T-cell (primary cell): ENCODE results near the gene TAF4. TPM values are rescaled to one million over a fixed set of nuclear protein-coding genes. Genes with fewer than 3 reads are reported as not detected.
"Not testable (repeated sequence)": the region's sequence is repeated elsewhere in the genome, so short reads cannot be mapped to it uniquely, and the experiment has no call there.

Source experiments
- ATAC-seq, 4 experiments: fragments of 200-7000 bp in 3 of 4; fragments of 150-1000 bp in 1 of 4; cut with Tn5 transposase; replicated peaks in 1 of 4; 1 replicate in 3 of 4; 2 replicates in 1 of 4; pipeline ENCODE4 v1.10.0; 2021; ENCODE audit warnings: moderate library complexity in 3 of 4, mild to moderate bottlenecking in 2 of 4, moderate number of reproducible peaks in 1 of 4
- CTCF ChIA-PET, 2 donors: fragments of 300-600 bp; sonication (Branson Sonifier 250); formaldehyde crosslinking; loops; one replicate each; lab custom pipeline; 2022; ENCODE audit warnings: antibody characterized with exemption in 2 of 2; lab: Charles Lee
- POLR2A ChIA-PET, 2 donors: fragments of 300-600 bp; sonication (Branson Sonifier 250); formaldehyde crosslinking; loops; one replicate each; lab custom pipeline; 2022; ENCODE audit warnings: antibody characterized with exemption in 2 of 2; lab: Charles Lee
- DNase-seq, 35 experiments: peaks; one replicate each; pipeline versions ENCODE4 v3.0.0 to v3.0.0-alpha.2; 2013 to 2023
- H3K27ac ChIP-seq: one replicate; pipeline ENCODE4 v1.5.1; 2013; ENCODE audit warnings: low read length
- H3K27me3 ChIP-seq, 2 experiments: replicated peaks in 1 of 2; 1 replicate in 1 of 2; 2 replicates in 1 of 2; pipeline versions ENCODE4 v1.6.1 to v1.7.0; 2013; ENCODE audit warnings: low read length in 1 of 2, mixed read lengths in 1 of 2; ENCODE audit not compliant: control insufficient read depth in 2 of 2, insufficient read depth in 2 of 2; ENCODE audit errors: extremely low read depth in 1 of 2
- H3K36me3 ChIP-seq, 2 donors: 1 replicate in 1 of 2; 2 replicates in 1 of 2; pipeline versions ENCODE4 v1.6.1 to v1.7.0; 2013; ENCODE audit warnings: low read length in 1 of 2; ENCODE audit not compliant: control insufficient read depth in 2 of 2, insufficient read depth in 1 of 2; ENCODE audit errors: extremely low read depth in 1 of 2
- H3K4me1 ChIP-seq, 2 experiments: 1 replicate in 1 of 2; 2 replicates in 1 of 2; pipeline versions ENCODE4 v1.6.1 to v1.7.0; 2013; ENCODE audit warnings: low read length in 2 of 2, mixed read lengths in 1 of 2; ENCODE audit not compliant: insufficient read depth in 2 of 2, control insufficient read depth in 1 of 2; ENCODE audit errors: extremely low read depth in 1 of 2
- H3K4me3 ChIP-seq, 2 donors: 1 replicate in 1 of 2; 2 replicates in 1 of 2; pipeline versions ENCODE4 v1.5.1 to v1.7.0; 2013; ENCODE audit warnings: mild to moderate bottlenecking in 2 of 2, low read length in 1 of 2, moderate library complexity in 1 of 2; ENCODE audit not compliant: control insufficient read depth in 1 of 2; ENCODE audit errors: extremely low read depth in 1 of 2
- H3K9me3 ChIP-seq: 2 replicates; pipeline ENCODE4 v1.7.0; 2013
- H3K27ac Mint-ChIP-seq, 2 donors: one replicate each; pipeline ENCODE4 v1.8.0; 2020 to 2021; ENCODE audit warnings: mild to moderate bottlenecking in 2 of 2, mixed read lengths in 2 of 2
- H3K27me3 Mint-ChIP-seq, 2 donors: one replicate each; pipeline ENCODE4 v1.8.0; 2021 to 2022; ENCODE audit warnings: mixed read lengths in 2 of 2
- H3K36me3 Mint-ChIP-seq: one replicate; pipeline ENCODE4 v1.8.0; 2021; ENCODE audit warnings: mixed read lengths
- H3K4me1 Mint-ChIP-seq, 3 donors: one replicate each; pipeline ENCODE4 v1.8.0; 2020 to 2022; ENCODE audit warnings: mixed read lengths in 3 of 3, mild to moderate bottlenecking in 1 of 3
- H3K4me3 Mint-ChIP-seq, 3 donors: one replicate each; pipeline ENCODE4 v1.8.0; 2020 to 2022; ENCODE audit warnings: mild to moderate bottlenecking in 3 of 3, mixed read lengths in 3 of 3, moderate library complexity in 3 of 3
- H3K9me3 Mint-ChIP-seq, 3 donors: one replicate each; pipeline ENCODE4 v1.8.0; 2020 to 2022; ENCODE audit warnings: mixed read lengths in 3 of 3
- WGBS: methylation state at CpG from one replicate; pipeline ENCODE4 v1.1.5; 2013; ENCODE audit warnings: missing lambda C conversion rate; ENCODE audit not compliant: insufficient coverage; 5-methylcytosine and 5-hydroxymethylcytosine counted together
- total RNA-seq, 35 experiments: library from RNA in 6 of 35; stranded (reverse) in 6 of 35; fragments of 120-200 nt in 1 of 35; gene quantifications; one replicate each; pipeline versions ENCODE4 v1.2.1 to v1.2.4 and lab custom pipeline; 2013 to 2026

TAF4 gene
- total RNA-seq, 5 donors from 2014 or later (not counting 1 experiment from before 2014, with no cell fraction given) = 21.7 to 39.5 (median 35.2) TPM

DNA sequence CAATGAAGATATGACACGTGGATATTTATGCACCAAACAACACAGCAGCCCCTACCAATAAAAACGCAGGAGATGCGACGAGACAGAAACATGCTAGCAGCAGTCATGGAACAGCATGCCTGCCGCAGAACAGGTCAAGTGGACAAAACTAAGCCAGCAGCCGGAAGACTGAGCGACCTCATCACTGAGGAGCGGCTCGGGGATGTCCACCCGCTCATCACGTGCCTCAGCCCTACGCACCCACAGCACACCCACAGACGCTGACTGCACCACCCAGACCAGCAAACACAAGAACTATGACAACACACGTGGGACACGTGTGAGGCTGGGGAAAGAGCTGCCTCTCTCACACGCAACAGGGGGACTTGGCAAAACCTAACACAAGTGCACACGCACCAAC is 81.7 kb downstream of the TAF4 start:
- Mint-ChIP-seq H3K9me3 (peaks cover 0 to 3% (median 0%) of the 10 kb centered on the region in 3 donors), H3K27me3 (no peaks in the 10 kb centered on the region), H3K36me3 (peaks cover 51% of the 10 kb centered on the region), H3K4me1 (peaks cover 24 to 32% (median 26%) of the 10 kb centered on the region in 3 donors), H3K4me3 (no peak overlapping the region), H3K27ac (no peak overlapping the region)
- Histone ChIP-seq H3K9me3 (no peaks in the 10 kb centered on the region), H3K4me1 (peaks cover 0 to 44% of the 10 kb centered on the region in 2 experiments), H3K36me3 (peaks cover 19 to 29% of the 10 kb centered on the region in 2 donors), H3K27me3 (no peaks in the 10 kb centered on the region), H3K27ac (no peak overlapping the region), H3K4me3 (no peak overlapping the region)
- no peak for ATAC-seq
- POLR2A ChIA-PET = interaction anchor here in 1 of 2 donors (0.6 kb wide), 1 partner anchor 357 kb away, joined by 10 read pairs; no protein-coding TSS in a partner anchor
- CTCF ChIA-PET = no interaction called here
- 96% methylated on average over 13 of the region's 17 CpGs for WGBS
- DNase-seq = no peak

DNA sequence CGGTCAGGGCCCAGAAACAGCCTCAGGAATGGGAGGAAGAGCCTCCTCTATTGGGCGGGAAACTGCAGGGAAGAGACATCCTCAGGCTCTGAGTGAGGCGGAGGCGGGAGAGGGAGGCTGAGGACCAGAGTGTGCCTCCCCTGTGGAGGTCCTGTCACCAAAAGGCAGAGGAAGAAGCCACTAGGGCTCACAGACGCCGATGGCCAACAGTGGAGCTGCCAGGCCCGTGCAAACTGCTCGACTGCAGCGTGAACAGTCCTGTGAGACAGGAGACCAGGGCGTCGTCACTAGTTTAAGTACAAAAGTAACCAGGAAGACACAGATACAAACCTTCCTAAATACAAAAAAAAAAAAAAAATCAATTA is 82.7 kb downstream of the TAF4 start:
- ATAC-seq (no peak), DNase-seq (no peak)
- Mint-ChIP-seq H3K4me1 (peaks cover 24 to 32% (median 26%) of the 10 kb centered on the region in 3 donors), H3K9me3 (peaks cover 0 to 3% (median 0%) of the 10 kb centered on the region in 3 donors), H3K4me3 (no peak overlapping the region), H3K27me3 (no peaks in the 10 kb centered on the region), H3K27ac (no peak overlapping the region), H3K36me3 (peaks cover 46% of the 10 kb centered on the region)
- no peak overlapping the region for H3K4me3 ChIP-seq
- ChIA-PET POLR2A (no interaction called here), CTCF (no interaction called here)
- H3K27me3 ChIP-seq = no peaks in the 10 kb centered on the region
- peaks cover 17 to 21% of the 10 kb centered on the region in 2 donors for H3K36me3 ChIP-seq
- no peaks in the 10 kb centered on the region for H3K9me3 ChIP-seq
- H3K4me1 ChIP-seq = peaks cover 0 to 39% of the 10 kb centered on the region in 2 experiments
- 95% methylated on average over 8 of the region's 11 CpGs for WGBS
- H3K27ac ChIP-seq = no peak overlapping the region

DNA sequence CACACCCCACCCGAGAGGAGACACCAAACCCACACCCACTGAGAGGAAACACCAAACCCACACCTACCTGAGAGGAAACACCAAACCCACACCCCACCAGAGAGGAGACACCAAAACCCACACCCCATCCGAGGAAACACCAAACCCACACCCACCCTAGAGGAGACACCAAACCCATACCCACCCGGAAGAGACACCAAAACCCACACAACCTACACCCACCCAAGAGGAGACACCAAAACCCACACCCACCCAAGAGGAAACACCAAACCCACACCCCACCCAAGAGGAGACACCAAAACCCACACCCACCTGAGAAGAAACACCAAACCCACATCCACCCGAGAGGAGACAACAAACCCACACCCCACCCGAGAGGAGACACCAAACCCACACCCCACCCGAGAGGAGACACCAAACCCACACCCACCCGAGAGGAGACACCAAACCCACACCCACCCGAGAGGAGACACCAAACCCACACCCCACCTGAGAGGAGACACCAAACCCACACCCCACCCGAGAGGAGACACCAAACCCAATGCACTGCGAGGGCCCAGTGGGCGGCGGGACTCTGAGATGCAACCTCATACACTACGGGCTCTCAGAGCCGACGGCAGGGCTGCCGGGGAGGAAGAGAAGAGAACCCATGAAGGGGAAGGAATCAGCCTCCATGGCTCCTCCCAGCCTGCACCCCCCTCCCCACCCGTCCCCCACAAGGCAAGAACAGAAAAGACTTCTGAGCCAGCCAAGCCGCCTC is 83.3 kb downstream of the TAF4 start:
- no peak overlapping the region for H3K4me3 ChIP-seq
- H3K36me3 ChIP-seq = peaks cover 15 to 18% of the 10 kb centered on the region in 2 donors
- ChIA-PET POLR2A (no interaction called here), CTCF (no interaction called here)
- H3K27me3 ChIP-seq = no peaks in the 10 kb centered on the region
- Mint-ChIP-seq H3K36me3 (peaks cover 44% of the 10 kb centered on the region), H3K9me3 (peaks cover 0 to 3% (median 0%) of the 10 kb centered on the region in 3 donors), H3K4me3 (peak overlapping the region in 1 of 3 donors; percentile 12), H3K4me1 (peaks cover 22 to 32% (median 26%) of the 10 kb centered on the region in 3 donors), H3K27me3 (no peaks in the 10 kb centered on the region), H3K27ac (peak overlapping the region; percentile 48 to 65)
- no peaks in the 10 kb centered on the region for H3K9me3 ChIP-seq
- DNase-seq (peak in 4 of 35 experiments; percentile 8 to 41 (median 11)), ATAC-seq (peak in 1 of 4 experiments; percentile 36)
- peak overlapping the region; percentile 44 for H3K27ac ChIP-seq
- H3K4me1 ChIP-seq = peaks cover 0 to 39% of the 10 kb centered on the region in 2 experiments
- WGBS = 26% methylated on average over 5 of the region's 18 CpGs

DNA sequence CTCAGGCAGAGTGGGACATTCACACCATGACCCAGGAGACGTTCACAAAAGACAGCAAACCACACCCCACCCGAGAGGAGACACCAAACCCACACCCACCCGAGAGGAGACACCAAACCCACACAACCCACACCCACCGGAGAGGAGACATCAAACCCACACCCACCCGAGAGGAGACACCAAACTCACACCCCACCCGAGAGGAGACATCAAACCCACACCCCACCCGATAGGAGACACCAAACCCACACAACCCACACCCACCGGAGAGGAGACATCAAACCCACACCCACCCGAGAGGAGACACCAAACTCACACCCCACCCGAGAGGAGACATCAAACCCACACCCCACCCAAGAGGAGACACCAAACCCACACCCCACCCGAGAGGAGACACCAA is 84.0 kb downstream of the TAF4 start:
- WGBS = 55% methylated on average over 2 of the region's 11 CpGs

DNA sequence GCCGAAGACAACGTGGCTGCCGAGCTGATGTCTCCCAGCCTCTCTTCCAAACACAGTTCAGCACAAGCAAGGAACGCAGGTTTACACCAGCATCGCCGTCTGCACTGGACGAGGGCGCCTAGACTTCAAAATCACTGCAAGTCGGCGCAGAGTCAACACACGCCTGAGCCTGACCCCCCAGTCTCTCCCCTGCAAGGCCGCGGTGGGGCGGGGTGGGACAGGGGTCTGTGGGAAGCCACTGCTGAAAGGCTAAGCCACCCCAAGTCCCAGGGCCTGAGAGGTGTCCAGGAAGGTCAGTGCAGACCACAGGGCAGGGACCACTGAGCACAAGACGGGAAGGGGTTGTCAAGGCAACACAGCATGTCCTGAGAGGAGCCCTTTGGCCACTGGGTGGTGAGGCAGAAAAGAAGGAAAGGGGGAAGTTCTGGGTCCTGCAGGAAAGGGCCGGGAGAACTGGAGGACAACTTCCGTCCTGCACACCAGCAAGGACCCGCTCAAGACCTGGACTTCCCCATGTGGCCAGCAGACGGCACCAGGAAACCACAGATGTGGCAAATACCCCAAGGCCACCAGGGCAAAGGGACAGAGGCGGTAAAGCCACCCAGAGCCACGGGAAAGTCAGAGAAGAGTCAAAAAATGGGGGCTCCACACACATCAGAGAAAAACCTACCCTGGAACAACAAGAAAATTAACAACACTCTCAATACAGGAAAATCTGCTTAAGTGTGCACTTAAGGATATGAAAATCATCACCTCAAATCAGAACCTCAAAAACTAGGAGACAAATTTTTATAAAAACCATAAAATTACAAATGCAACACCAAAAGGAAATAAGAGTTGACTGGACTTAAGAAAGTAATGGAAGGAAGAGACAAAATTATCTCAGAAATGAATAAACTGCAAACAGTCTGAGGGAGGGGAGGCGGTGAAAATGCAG is 84.8 kb downstream of the TAF4 start:
- peaks cover 22 to 24% of the 10 kb centered on the region in 2 donors for H3K36me3 ChIP-seq
- H3K27ac ChIP-seq = no peak overlapping the region
- POLR2A ChIA-PET = no interaction called here
- Mint-ChIP-seq H3K4me3 (peak overlapping the region in 1 of 3 donors; percentile 24), H3K27ac (peak overlapping the region in 1 of 2 donors; percentile 12), H3K9me3 (peaks cover 0 to 3% (median 0%) of the 10 kb centered on the region in 3 donors), H3K27me3 (no peaks in the 10 kb centered on the region), H3K36me3 (peaks cover 41% of the 10 kb centered on the region), H3K4me1 (peaks cover 19 to 28% (median 26%) of the 10 kb centered on the region in 3 donors)
- no peaks in the 10 kb centered on the region for H3K9me3 ChIP-seq
- H3K4me3 ChIP-seq = no peak overlapping the region
- peaks cover 0 to 39% of the 10 kb centered on the region in 2 experiments for H3K4me1 ChIP-seq
- CTCF ChIA-PET = no interaction called here
- DNase-seq = peak in 3 of 35 experiments; percentile 7 to 22 (median 10)
- no peak for ATAC-seq
- no peaks in the 10 kb centered on the region for H3K27me3 ChIP-seq
- WGBS = 100% methylated on average over 16 of the region's 22 CpGs

More for the DNA sequence above, 84.0 kb downstream of the TAF4 start:
- H3K27me3 Mint-ChIP-seq, H3K27ac Mint-ChIP-seq, H3K9me3 Mint-ChIP-seq, ATAC-seq, H3K27me3 ChIP-seq, POLR2A ChIA-PET, H3K27ac ChIP-seq, H3K9me3 ChIP-seq, CTCF ChIA-PET, H3K4me3 ChIP-seq: not testable (repeated sequence)
- H3K36me3 Mint-ChIP-seq = peaks cover 42% of the 10 kb centered on the region
- H3K4me1 Mint-ChIP-seq = peaks cover 20 to 30% (median 26%) of the 10 kb centered on the region in 3 donors
- Histone ChIP-seq H3K36me3 (peaks cover 15 to 18% of the 10 kb centered on the region in 2 donors), H3K4me1 (peaks cover 0 to 39% of the 10 kb centered on the region in 2 experiments)
- peak in 1 of 35 experiments; percentile 6 for DNase-seq
- peak overlapping the region in 1 of 3 donors; percentile 24 for H3K4me3 Mint-ChIP-seq
